HG02623 (cell line): ENCODE results near the gene NDUFS3.
A peak's percentile ranks its signal among the peaks of the same experiment; 100 is the strongest.
"Not testable (repeated sequence)": the region's sequence is repeated elsewhere in the genome, so short reads cannot be mapped to it uniquely, and the experiment has no call there.

Source experiments
- ATAC-seq: cut with Tn5 transposase; IDR thresholded peaks from one replicate; pipeline ENCODE4 v1.9.1; 2021; ENCODE audit warnings: moderate library complexity; ENCODE audit not compliant: unreplicated experiment

The NDUFS3 gene

GRCh38 chr11:47578524-47579494, at the start of gene NDUFS3, which contains the start of gene KBTBD4:
TSS of gene NDUFS3 (plus strand) at chr11:47579074. CDS start at chr11:47579092, 18 bp downstream.
TSS of gene KBTBD4 (minus strand) at chr11:47578970. CDS start at chr11:47578951, 19 bp downstream.
- peak; percentile 90 for ATAC-seq

- no peak for ATAC-seq
These were observed 48.9 kb upstream of the NDUFS3 start for GRCh38 chr11:47529951-47530350.

GRCh38 chr11:47530721-47531120, 48.2 kb upstream of the NDUFS3 start:
- not testable (repeated sequence) for ATAC-seq

- ATAC-seq: no peak
These were observed 47.2 kb upstream of the NDUFS3 start for GRCh38 chr11:47531666-47532065.

- no peak for ATAC-seq
These were observed 46.2 kb upstream of the NDUFS3 start for GRCh38 chr11:47532597-47533213.

- no peak for ATAC-seq
These were observed 45.2 kb upstream of the NDUFS3 start for GRCh38 chr11:47533690-47534151.

GRCh38 chr11:47534704-47535251, 44.1 kb upstream of the NDUFS3 start:
- ATAC-seq: no peak

GRCh38 chr11:47536915-47537314, 42.0 kb upstream of the NDUFS3 start:
- no peak for ATAC-seq

- ATAC-seq: no peak
These were observed 39.9 kb upstream of the NDUFS3 start for GRCh38 chr11:47538741-47539565.

- no peak for ATAC-seq
These were observed 39.2 kb upstream of the NDUFS3 start for GRCh38 chr11:47539681-47540039.

- ATAC-seq: no peak
These were observed 37.8 kb upstream of the NDUFS3 start for GRCh38 chr11:47541070-47541469.

GRCh38 chr11:47545298-47545697, 33.6 kb upstream of the NDUFS3 start:
- no peak for ATAC-seq

- ATAC-seq: not testable (repeated sequence)
These were observed 32.6 kb upstream of the NDUFS3 start for GRCh38 chr11:47546274-47546673.

GRCh38 chr11:47550288-47551047, 28.4 kb upstream of the NDUFS3 start:
- ATAC-seq: no peak

GRCh38 chr11:47551086-47551485, 27.8 kb upstream of the NDUFS3 start:
- ATAC-seq: no peak

- ATAC-seq: peak; percentile 4
These were observed 26.8 kb upstream of the NDUFS3 start for GRCh38 chr11:47552056-47552565.

GRCh38 chr11:47552566-47553405, 26.1 kb upstream of the NDUFS3 start, which contains the start of gene CELF1:
TSS of gene CELF1 (minus strand) at chr11:47553132. CDS start at chr11:47499523, 53,609 bp downstream.
- peak; percentile 95 for ATAC-seq

- ATAC-seq: peak; percentile 20
These were observed 25.5 kb upstream of the NDUFS3 start for GRCh38 chr11:47553406-47553743.

GRCh38 chr11:47557004-47557403, 21.9 kb upstream of the NDUFS3 start:
- not testable (repeated sequence) for ATAC-seq
